SH-SY5Y (cell line): ENCODE data around the gene NOL8.

ENCODE experiments used
- GATA2 ChIP-seq: IDR thresholded peaks from 2 replicates; pipeline ENCODE4 v1.6.1; 2011; ENCODE audit warnings: mild to moderate bottlenecking, low read depth, low read length
- GATA3 ChIP-seq: IDR thresholded peaks from 2 replicates; pipeline ENCODE4 v1.6.1; 2011; ENCODE audit warnings: low read depth, mild to moderate bottlenecking, low read length, moderate library complexity

Gene NOL8

GRCh38 chr9:92265154-92265553, 60.0 kb downstream of the NOL8 start:
- no peak for TF ChIP-seq GATA3
- no peak for TF ChIP-seq GATA2

GRCh38 chr9:92263131-92263530, 62.0 kb downstream of the NOL8 start:
- TF ChIP-seq GATA2 (no peak), GATA3 (no peak)

- TF ChIP-seq GATA2 (no peak), GATA3 (no peak)
Measured at GRCh38 chr9:92257327-92257726, 67.8 kb downstream of the NOL8 start.

GRCh38 chr9:92254381-92255337, 70.5 kb downstream of the NOL8 start:
- TF ChIP-seq GATA3 (no peak), GATA2 (no peak)

GRCh38 chr9:92253656-92254055, 71.5 kb downstream of the NOL8 start:
- TF ChIP-seq GATA2 (no peak), GATA3 (no peak)

GRCh38 chr9:92247981-92248380, 77.2 kb downstream of the NOL8 start:
- TF ChIP-seq GATA2, result no peak
- no peak for TF ChIP-seq GATA3
